Left ventricle myocardium superior (tissue), 1 donor: Measurements from ENCODE around the gene PRMT3. TPM values are rescaled to one million over a fixed set of nuclear protein-coding genes. Genes with fewer than 3 reads are reported as not detected.
A peak's percentile ranks its signal among the peaks of the same experiment; 100 is the strongest.
"Not testable (repeated sequence)": the region's sequence is repeated elsewhere in the genome, so short reads cannot be mapped to it uniquely, and the experiment has no call there.

ENCODE experiments used
- ATAC-seq: fragments of 200-7000 bp; cut with Tn5 transposase; one replicate; pipeline ENCODE4 v1.9.1; 2020; ENCODE audit warnings: mild to moderate bottlenecking, moderate library complexity
- DNase-seq: peaks from one replicate; pipeline ENCODE4 v3.0.0-alpha.2; 2020
- intact Hi-C: fragments of 100-400 bp; cut with micrococcal nuclease; formaldehyde crosslinking; loops from one replicate; pipeline ENCODE4 v1.11.0; 2022
- total RNA-seq: library from RNA; stranded (reverse); fragmentation: NEBNext Ultra II Directional; extraction: Animal tissue kit (Norgen Biotek cat#: 25700); gene quantifications from one replicate; pipeline ENCODE4 v1.2.1, GENCODE V29; 2021
- donor health status: DM: no; HTN: yes; CAD: no; lungs with severe emphysema.

Gene PRMT3
- total RNA-seq, 1 donor from 2014 or later: 13.2 TPM

- DNase-seq: no peak
- intact Hi-C loops: no loop called here
- ATAC-seq: no peak
These were observed 61.3 kb downstream of the PRMT3 start for GRCh38 chr11:20448834-20449233.

GRCh38 chr11:20450829-20451228 is 63.3 kb downstream of the PRMT3 start:
- DNase-seq (no peak), ATAC-seq (no peak)
- intact Hi-C loops: no loop called here

- DNase-seq: no peak
- intact Hi-C loops: no loop called here
- no peak for ATAC-seq
These were observed 64.1 kb downstream of the PRMT3 start for GRCh38 chr11:20451568-20451967.

- DNase-seq (no peak), ATAC-seq (no peak)
- intact Hi-C loops: no loop called here
These were observed 65.1 kb downstream of the PRMT3 start for GRCh38 chr11:20452585-20452984.

GRCh38 chr11:20453657-20454316 is 66.3 kb downstream of the PRMT3 start:
- ATAC-seq (no peak), DNase-seq (no peak)
- intact Hi-C loops: no loop called here

- no peak for DNase-seq
- intact Hi-C loops: no loop called here
- ATAC-seq: no peak
These were observed 69.7 kb downstream of the PRMT3 start for GRCh38 chr11:20457001-20457799.

GRCh38 chr11:20457934-20458680 is 70.6 kb downstream of the PRMT3 start:
- ATAC-seq: no peak
- no peak for DNase-seq
- intact Hi-C loops: no loop called here

- intact Hi-C loops: no loop called here
- ATAC-seq (no peak), DNase-seq (no peak)
These were observed 71.6 kb downstream of the PRMT3 start for GRCh38 chr11:20458905-20459632.

GRCh38 chr11:20459865-20460264 is 72.3 kb downstream of the PRMT3 start:
- no peak for DNase-seq
- intact Hi-C loops: no loop called here
- ATAC-seq: no peak

GRCh38 chr11:20464518-20464917 is 77.0 kb downstream of the PRMT3 start:
- no peak for ATAC-seq
- intact Hi-C loops: no loop called here
- no peak for DNase-seq

GRCh38 chr11:20467487-20468185 is 80.1 kb downstream of the PRMT3 start:
- intact Hi-C loops: no loop called here
- ATAC-seq (no peak), DNase-seq (no peak)

GRCh38 chr11:20470348-20470747 is 82.8 kb downstream of the PRMT3 start:
- no peak for DNase-seq
- intact Hi-C loops: no loop called here
- ATAC-seq: no peak

GRCh38 chr11:20471929-20472328 is 84.4 kb downstream of the PRMT3 start:
- intact Hi-C loops: loop anchor here (1.0 kb wide), 1 partner anchor 12 kb away; no protein-coding TSS in a partner anchor
- not testable (repeated sequence) for ATAC-seq

GRCh38 chr11:20474176-20474881 is 86.8 kb downstream of the PRMT3 start:
- no peak for DNase-seq
- ATAC-seq: peak; percentile 86
- intact Hi-C loops: no loop called here

More at GRCh38 chr11:20471929-20472328, 84.4 kb downstream of the PRMT3 start:
- DNase-seq: not testable (repeated sequence)

- intact Hi-C loops: no loop called here
- ATAC-seq (no peak), DNase-seq (no peak)
These were observed 87.5 kb downstream of the PRMT3 start for GRCh38 chr11:20474882-20475517.

GRCh38 chr11:20477418-20478090 is 90.0 kb downstream of the PRMT3 start:
- intact Hi-C loops: no loop called here
- no peak for DNase-seq
- no peak for ATAC-seq

- intact Hi-C loops: no loop called here
- ATAC-seq (no peak), DNase-seq (no peak)
These were observed 92.0 kb downstream of the PRMT3 start for GRCh38 chr11:20479513-20479912.
